BJ (cell line): ENCODE measurements around the gene TEX2. TPM values are rescaled to one million over a fixed set of nuclear protein-coding genes. Genes with fewer than 3 reads are reported as not detected.

Experiments
- CTCF ChIA-PET: fragments of 350-600 bp; formaldehyde crosslinking; extraction: SDS; loops from one replicate; lab custom pipeline; 2021; ENCODE audit warnings: antibody characterized with exemption, inconsistent platforms; lab: Yijun Ruan, JAX
- POLR2A ChIA-PET: fragments of 300-600 bp; sonication (Branson Sonifier 250); formaldehyde crosslinking; extraction: SDS; loops from one replicate; lab custom pipeline; 2021; ENCODE audit warnings: antibody characterized with exemption; lab: Charles Lee
- DNase-seq: peaks from one replicate; pipeline ENCODE4 v3.0.0-alpha.2; 2011; ENCODE audit warnings: low read depth
- H3K27me3 ChIP-seq: 2 replicates; pipeline ENCODE4 v1.6.0; 2011; ENCODE audit warnings: low read length; ENCODE audit not compliant: control insufficient read depth, insufficient read depth
- H3K36me3 ChIP-seq: 2 replicates; pipeline ENCODE4 v1.5.1; 2011; ENCODE audit warnings: low read length; ENCODE audit not compliant: control insufficient read depth, insufficient read depth
- H3K4me3 ChIP-seq: 2 replicates; pipeline ENCODE4 v1.5.1; 2011; ENCODE audit warnings: low read depth, mild to moderate bottlenecking, control low read depth, low read length
- CTCF ChIP-seq: IDR thresholded peaks from 2 replicates; pipeline ENCODE4 v1.5.1; 2011; ENCODE audit warnings: low read depth, mild to moderate bottlenecking, control low read depth, inconsistent platforms, low read length, moderate library complexity; ENCODE audit not compliant: insufficient read depth
- polyA plus RNA-seq: library from polyadenylated mRNA; depleted of rRNA; stranded (reverse); fragments of >200 nt; gene quantifications from 2 replicates; pipeline ENCODE4 v1.2.3, GENCODE V29; 2011

TEX2 gene
- polyA plus RNA-seq, 1 experiment: 35.0 TPM

GRCh38 chr17:64270885-64271284 is 7.8 kb upstream of the TEX2 start:
- H3K27me3 ChIP-seq: peaks cover 3% of the 10 kb centered on the region; the same call in 1 of the 2 replicates
- DNase-seq: no peak
- TF ChIP-seq CTCF: no peak
- POLR2A ChIA-PET: no interaction called here
- no peak overlapping the region for H3K4me3 ChIP-seq
- CTCF ChIA-PET: interaction anchor here (0.8 to 2.1 kb wide), 5 partner anchors 11 to 147 kb away, joined by 3 to 7 read pairs (median 3); no protein-coding TSS in a partner anchor
- no peaks in the 10 kb centered on the region for H3K36me3 ChIP-seq

GRCh38 chr17:64269687-64270649 is 6.9 kb upstream of the TEX2 start:
- ChIA-PET CTCF (interaction anchor here (0.8 to 2.1 kb wide), 5 partner anchors 10 to 148 kb away, joined by 3 to 7 read pairs (median 3); no protein-coding TSS in a partner anchor), POLR2A (no interaction called here)
- Histone ChIP-seq H3K4me3 (no peak overlapping the region), H3K27me3 (peaks cover 3% of the 10 kb centered on the region; the same call in 1 of the 2 replicates), H3K36me3 (no peaks in the 10 kb centered on the region)
- TF ChIP-seq CTCF: no peak
- no peak for DNase-seq

- ChIA-PET CTCF (interaction anchor here (1.4 kb wide), 1 partner anchor 119 kb away, joined by 3 read pairs; no protein-coding TSS in a partner anchor), POLR2A (no interaction called here)
- Histone ChIP-seq H3K27me3 (peaks cover 3% of the 10 kb centered on the region; the same call in 1 of the 2 replicates), H3K36me3 (no peaks in the 10 kb centered on the region), H3K4me3 (no peak overlapping the region)
- no peak for TF ChIP-seq CTCF
- no peak for DNase-seq
Observed at GRCh38 chr17:64264891-64265290, 1.8 kb upstream of the TEX2 start.

- ChIA-PET POLR2A (no interaction called here), CTCF (interaction anchor here (1.0 kb wide), 2 partner anchors 108 to 233 kb away, joined by 3 read pairs; no protein-coding TSS in a partner anchor)
- Histone ChIP-seq H3K27me3 (no peaks in the 10 kb centered on the region), H3K36me3 (no peaks in the 10 kb centered on the region), H3K4me3 (peak overlapping the region; percentile 80)
- DNase-seq: no peak
- no peak for TF ChIP-seq CTCF
Observed at GRCh38 chr17:64262198-64262999, 661 bp downstream of the TEX2 start.
